ENCODE results near the gene ZNF10.

DNA sequence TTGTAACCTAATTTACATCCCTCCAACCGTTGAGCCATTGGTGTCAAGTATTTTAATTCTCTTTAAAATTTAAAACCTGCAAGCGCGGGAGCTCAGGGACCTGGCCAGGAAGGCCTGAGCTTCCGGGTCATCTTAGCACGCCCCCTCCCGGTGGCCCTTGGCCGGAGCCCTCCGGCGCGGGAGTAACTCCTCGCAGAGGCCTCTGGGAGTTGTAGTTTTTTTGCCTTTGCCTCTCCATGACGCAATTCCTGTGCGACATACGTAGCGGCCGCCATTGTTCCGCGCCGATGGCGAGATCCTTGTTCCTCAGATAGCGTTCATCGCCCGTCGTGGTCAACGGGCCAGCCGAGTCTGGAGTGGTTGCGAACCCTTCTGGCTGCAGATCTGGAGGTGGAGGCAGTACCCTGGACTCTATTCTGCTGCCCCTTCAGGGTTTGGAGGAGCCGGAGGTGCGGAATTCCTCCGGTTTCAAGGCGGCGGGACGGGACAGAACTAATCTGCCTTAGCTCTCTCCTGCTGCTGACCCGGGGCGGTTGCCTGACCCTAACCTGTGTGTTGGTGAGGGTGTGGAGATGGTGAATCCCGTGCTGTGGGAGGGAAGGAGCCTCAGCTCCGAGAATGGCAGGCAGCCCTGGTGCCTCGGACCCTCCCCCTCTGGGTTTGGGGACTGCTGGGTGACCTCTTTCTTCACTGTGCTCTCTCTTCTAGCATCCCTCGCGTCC, 51.0 kb downstream of the ZNF10 start, which contains the start of gene ZNF268:
- TF ChIP-seq, protein P1, sequence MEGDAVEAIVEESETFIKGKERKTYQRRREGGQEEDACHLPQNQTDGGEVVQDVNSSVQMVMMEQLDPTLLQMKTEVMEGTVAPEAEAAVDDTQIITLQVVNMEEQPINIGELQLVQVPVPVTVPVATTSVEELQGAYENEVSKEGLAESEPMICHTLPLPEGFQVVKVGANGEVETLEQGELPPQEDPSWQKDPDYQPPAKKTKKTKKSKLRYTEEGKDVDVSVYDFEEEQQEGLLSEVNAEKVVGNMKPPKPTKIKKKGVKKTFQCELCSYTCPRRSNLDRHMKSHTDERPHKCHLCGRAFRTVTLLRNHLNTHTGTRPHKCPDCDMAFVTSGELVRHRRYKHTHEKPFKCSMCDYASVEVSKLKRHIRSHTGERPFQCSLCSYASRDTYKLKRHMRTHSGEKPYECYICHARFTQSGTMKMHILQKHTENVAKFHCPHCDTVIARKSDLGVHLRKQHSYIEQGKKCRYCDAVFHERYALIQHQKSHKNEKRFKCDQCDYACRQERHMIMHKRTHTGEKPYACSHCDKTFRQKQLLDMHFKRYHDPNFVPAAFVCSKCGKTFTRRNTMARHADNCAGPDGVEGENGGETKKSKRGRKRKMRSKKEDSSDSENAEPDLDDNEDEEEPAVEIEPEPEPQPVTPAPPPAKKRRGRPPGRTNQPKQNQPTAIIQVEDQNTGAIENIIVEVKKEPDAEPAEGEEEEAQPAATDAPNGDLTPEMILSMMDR (IDR thresholded peaks at IDR 0.05; ENCODE audit: low read length): peak; percentile 89
- TF ChIP-seq EZH2 (IDR thresholded peaks at IDR 0.05; ENCODE audit: borderline replicate concordance, low read length): no peak

Data from OCI-LY1 (cell line).